HG03135 (cell line): Measurements from ENCODE around the gene ADGRB2.

Experiments used
- ATAC-seq: cut with Tn5 transposase; IDR thresholded peaks from one replicate; pipeline ENCODE4 v1.9.1; 2021; ENCODE audit warnings: mild to moderate bottlenecking, moderate library complexity; ENCODE audit not compliant: unreplicated experiment

Gene ADGRB2, protein sequence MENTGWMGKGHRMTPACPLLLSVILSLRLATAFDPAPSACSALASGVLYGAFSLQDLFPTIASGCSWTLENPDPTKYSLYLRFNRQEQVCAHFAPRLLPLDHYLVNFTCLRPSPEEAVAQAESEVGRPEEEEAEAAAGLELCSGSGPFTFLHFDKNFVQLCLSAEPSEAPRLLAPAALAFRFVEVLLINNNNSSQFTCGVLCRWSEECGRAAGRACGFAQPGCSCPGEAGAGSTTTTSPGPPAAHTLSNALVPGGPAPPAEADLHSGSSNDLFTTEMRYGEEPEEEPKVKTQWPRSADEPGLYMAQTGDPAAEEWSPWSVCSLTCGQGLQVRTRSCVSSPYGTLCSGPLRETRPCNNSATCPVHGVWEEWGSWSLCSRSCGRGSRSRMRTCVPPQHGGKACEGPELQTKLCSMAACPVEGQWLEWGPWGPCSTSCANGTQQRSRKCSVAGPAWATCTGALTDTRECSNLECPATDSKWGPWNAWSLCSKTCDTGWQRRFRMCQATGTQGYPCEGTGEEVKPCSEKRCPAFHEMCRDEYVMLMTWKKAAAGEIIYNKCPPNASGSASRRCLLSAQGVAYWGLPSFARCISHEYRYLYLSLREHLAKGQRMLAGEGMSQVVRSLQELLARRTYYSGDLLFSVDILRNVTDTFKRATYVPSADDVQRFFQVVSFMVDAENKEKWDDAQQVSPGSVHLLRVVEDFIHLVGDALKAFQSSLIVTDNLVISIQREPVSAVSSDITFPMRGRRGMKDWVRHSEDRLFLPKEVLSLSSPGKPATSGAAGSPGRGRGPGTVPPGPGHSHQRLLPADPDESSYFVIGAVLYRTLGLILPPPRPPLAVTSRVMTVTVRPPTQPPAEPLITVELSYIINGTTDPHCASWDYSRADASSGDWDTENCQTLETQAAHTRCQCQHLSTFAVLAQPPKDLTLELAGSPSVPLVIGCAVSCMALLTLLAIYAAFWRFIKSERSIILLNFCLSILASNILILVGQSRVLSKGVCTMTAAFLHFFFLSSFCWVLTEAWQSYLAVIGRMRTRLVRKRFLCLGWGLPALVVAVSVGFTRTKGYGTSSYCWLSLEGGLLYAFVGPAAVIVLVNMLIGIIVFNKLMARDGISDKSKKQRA (N-terminal part only)

DNA sequence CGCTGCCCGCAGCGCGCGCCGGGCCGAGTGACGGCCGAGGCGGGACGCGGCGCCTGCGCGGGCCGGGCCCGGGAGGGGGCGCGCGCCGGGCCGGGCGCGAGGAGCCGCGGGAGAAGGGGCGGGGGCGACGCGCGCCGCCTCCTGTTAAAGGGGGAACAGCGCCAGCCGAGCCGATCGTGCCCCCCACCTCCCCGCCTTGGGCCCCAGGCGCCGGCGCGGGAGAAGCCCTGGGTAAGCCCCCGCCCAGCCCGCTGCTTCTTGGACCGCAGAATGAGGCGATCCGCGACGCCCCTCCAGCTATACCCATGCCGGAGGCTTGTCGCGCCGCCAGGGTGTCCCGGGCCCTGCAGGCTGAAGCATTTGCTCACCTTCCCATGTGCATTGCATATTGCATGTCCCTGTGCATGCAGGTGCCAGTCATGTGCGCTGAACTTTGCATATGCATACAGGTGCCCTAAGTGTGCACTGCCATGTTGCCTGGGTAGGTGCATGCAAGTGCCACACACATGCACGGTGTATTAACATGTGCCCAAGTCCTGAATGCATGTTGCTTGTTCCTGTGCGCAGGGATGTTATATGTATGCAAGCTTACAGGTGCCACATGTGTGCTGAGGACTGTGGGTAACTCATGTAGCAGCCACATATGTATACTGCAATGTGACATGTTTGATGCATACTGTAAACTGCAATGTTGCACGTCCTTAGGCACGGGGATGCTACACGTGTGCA is at the start of gene ADGRB2:
Gene ADGRB2, minus strand, starts transcription at position 29 of the 729 bp plus-strand sequence. CDS start 7,119 bp downstream, outside the sequence.
- no peak for ATAC-seq

DNA sequence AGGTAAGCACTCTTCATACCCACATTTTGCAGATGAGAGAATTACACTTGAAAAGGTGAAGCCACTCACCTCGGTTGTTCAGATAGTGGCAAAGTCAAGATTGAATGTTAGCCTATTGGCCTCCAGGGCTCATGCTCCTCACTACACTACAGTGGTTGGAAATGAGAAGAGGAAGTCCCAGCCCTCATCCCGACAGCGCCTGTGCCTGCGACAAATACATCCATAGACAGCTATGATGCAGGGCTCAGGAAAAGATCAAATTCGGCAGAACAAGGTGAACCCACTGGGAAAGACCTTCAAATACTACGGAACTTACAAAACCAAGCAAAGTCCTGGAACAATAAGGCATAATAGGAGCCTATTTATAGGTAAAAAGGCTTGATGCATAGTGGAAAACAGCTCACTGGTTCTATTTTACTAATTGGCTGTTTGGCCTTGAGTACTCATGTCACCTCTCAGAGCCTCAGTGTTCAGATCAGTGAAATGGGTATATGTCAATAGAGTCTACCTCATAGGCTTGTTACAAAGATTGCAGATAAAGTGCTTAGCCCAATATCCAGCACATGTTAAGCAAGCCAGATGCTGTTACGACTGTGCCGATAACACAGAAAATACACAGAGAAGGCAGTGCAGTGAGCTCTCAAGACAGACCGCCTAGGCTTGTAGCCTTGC is 48.2 kb upstream of the ADGRB2 start:
- no peak for ATAC-seq

DNA sequence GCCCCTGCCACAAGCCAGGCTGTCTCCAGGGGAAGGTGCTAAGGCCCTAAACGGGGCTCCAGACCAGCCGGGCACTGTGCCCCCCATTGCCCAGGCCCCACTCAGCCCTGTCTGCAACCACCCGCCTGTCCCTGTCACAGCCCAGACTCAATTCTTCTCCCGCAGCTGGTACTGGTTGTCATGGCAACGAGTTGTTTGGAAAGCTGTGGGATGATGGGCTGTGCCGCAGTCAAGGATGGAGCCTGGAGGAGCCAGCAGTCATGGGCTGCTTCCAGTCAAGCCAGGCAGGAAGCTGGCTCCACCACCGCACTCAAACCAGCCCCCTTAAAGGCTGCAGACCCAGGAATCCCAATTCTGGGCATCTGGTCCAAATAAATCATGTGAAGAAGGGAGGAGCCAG is 47.5 kb upstream of the ADGRB2 start:
- ATAC-seq = no peak

DNA sequence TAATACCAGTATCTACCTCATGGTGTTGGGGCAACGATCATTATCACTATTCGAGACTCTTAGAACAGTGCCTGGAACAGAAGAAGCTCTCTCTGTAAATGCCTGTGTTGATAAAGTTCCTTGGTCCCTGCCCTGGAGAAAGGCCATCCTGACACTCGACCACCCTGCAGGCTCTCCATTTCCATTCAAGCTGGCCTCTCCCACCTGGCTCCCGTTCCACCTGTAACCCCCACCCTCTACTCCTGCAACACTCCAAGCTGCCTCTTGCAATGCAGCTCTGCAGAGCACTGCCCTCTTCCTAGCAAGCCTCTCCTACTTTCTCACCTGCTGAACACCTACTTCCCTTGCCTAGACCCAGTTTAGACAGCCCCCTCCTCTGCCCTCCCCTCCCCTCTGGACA is 45.6 kb upstream of the ADGRB2 start:
- no peak for ATAC-seq

DNA sequence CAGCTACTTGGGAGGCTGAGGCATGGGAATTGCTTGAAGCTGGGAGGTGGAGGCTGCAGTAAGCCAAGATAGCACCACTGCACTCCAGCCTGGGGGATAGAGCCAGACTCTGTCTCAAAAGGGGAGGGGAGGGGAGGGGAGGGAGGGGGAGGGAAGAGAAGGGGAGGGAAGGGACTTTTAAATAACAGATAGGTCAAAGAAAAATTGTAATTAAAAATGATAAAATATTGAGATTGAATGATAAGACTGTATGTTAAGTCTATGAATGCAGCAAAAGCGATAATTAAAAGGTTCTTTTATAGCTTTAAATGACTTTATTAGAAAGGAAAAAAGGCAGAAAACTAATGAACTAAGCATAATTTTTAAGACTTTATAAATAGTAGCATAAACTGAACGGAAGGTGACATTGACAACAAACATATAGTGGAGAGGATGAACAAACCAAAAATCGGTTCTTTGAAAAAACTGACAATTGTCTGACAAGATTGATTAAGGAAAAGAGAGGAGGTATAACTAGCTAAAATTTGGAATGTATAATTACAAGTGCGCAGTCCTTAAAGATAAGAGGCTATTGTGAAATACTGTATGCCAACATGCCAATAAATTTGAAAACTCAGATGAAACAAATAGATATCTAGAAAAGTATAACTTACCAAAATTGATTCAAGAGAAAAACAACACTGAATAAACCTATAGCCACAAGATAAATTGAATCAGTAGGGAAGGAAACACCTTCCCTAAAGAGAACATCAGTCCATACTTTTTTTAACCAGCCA is 43.3 kb upstream of the ADGRB2 start:
- ATAC-seq = no peak

DNA sequence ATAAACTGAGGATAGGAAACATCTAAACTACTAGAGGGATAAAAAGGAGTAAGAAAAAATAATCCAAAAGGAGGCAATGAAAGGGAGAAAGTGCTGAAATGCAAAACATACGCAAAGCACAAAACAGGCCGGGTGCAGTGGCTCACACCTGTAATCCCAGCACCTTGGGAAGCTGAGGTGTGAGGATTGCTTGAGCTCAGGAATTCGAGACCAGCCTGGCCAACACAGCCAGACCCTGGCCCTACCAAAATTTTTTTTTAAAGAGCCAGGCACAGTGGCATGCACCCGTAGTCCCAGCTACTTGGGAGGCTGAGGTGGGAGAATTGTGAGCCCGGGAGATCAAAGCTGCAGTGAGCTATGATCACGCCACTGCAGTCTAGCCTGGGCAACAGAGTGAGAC is 41.2 kb upstream of the ADGRB2 start:
- no peak for ATAC-seq

DNA sequence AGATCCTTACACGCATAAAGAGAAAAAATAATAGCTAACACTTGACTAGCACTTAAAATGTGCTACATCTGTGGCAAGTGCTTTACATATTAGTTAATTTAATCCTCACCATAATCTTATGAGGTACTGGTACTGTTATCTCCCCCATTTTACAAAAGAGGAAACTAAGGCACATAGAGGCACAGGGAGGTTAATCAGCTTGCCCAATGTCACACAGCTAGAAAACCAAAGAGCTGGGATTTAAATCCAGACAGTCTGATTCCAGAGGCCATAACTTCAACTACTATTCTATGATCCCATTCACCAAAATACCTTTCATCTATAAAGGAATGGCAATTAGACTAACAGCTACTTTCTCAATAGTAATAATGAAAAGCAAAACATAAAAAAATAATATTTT is 40.0 kb upstream of the ADGRB2 start:
- no peak for ATAC-seq

DNA sequence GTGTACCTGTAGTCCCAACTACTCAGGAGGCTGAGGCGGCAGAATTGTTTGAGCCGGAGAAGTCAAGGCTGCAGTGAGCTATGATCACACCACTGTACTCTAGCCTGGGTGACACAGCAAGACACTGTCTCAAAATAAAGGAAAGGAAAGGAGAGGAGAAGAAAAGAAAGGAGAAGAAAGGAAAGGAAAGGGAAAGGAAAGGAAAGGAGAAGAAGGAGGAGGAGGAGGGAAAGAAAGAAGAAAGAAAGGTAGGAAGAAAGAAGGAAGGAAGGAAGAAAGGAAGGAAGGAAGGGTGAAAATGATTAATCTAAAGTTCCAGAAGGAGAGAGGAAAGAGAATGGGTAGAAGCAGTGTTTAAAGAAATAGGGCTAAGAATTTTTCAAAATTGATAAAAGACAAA is 39.5 kb upstream of the ADGRB2 start:
- no peak for ATAC-seq

DNA sequence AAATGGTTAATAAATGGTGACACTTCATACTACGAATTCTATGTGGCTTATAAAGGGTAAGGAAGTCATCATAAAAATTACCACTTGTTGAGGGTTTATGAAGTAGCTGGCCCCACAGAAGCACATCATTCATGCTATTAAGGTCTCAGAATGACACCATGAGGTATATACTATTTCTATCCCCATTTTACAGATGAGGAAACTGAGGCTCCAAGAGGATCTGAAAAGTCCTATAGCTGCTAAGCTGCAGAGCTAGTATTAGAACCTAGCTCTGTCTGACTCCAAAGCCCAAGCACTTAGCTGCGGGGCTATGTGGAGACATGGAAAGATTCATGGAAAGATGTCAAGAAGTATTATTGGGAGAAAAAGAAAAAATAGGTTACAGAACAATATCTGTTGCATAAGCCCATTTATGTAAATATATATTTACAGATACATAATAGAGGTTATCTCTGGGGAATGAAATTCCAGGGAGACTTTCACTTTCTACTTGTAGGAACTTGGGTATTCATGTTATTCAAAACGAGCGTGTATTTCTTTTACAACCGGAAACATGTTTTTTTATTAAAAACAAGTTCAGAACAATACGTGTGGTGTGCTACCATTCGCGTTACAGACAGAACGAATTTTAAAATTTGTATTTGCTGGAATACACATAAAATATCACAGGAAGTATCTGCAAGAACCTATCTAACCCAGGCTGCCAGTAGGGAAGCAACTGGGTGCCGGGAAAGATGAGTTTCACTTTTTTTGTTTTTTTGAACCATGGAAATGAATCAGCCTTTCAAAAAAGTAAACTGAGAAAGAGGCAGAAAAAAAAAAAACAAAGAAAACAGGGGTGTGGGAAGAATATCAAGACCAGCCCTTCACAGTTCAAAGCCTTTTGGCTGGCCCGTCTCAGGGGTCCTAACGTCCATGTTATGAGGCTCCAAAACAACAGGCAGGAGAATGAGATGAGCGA is 38.3 kb upstream of the ADGRB2 start:
- ATAC-seq = no peak

DNA sequence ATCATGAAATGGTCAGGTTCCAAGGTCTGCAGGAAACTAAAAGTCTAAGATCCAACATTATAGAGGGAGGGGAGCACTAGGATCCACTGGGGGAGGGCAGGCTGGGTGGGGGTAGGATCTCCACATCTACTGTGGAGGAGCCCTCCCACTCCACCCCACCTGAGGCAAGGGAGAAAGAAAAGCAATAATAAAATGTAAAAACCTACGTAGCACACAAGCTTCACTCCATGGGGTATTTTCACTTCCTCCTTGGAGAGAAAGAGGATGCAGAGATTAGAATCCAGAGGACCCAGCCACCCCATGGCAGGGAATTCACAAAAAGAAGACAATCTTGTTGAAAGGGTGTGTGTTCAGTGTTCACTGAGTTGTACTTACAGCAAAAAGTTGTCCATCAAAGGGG is 37.3 kb upstream of the ADGRB2 start:
- ATAC-seq = no peak

DNA sequence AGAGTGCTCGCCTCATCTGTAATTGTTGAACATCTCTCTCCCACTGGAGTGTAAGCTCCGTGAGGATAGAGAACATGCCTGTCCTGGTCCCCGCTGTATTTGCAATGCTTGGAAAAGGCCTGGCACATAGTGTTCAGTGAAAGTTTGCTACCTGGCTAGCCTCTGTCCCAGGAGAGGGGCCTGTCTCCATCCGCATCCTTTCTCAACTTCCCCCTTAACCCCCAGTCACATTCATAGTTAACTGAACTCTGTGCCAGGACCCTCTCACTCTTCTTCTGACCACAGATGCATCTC is 36.5 kb upstream of the ADGRB2 start:
- ATAC-seq = no peak

DNA sequence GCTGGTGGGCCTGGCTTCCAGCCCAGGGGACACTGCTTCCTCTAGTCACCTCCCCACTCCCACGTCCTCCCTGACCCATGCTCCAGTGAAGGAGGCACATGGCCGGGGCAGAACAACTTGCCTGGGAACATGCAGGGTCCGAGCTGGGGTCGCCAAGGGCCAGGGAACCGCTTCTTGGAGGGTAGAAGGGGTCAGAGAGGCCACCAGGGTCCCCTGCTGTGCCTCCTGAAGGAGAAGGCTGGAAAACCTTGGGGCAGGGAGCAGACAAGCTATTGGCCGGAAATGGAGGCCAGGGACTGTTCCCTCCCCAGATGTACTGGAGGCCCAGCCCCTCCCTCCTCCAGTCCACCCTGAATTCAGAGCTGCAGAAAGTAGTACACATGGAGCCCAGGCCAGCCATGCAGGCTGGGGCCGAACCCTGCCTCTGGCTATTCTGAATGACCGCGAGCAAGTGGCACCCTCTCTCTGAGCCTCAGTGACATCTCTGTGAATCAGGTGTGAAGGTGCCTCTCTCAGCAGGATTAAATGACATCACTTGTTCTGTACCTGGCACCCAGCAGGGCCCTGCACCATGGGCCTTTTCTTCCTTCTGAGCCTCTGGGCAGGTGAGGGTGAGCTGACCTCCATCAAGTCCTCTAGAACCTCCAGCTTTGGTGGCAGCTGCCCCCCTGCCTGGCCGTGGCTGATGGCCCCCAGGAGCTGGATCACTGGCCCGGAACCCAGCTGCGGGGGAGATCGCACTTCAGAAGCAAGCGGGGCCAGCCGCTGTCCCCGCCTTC is 35.9 kb upstream of the ADGRB2 start:
- no peak for ATAC-seq

DNA sequence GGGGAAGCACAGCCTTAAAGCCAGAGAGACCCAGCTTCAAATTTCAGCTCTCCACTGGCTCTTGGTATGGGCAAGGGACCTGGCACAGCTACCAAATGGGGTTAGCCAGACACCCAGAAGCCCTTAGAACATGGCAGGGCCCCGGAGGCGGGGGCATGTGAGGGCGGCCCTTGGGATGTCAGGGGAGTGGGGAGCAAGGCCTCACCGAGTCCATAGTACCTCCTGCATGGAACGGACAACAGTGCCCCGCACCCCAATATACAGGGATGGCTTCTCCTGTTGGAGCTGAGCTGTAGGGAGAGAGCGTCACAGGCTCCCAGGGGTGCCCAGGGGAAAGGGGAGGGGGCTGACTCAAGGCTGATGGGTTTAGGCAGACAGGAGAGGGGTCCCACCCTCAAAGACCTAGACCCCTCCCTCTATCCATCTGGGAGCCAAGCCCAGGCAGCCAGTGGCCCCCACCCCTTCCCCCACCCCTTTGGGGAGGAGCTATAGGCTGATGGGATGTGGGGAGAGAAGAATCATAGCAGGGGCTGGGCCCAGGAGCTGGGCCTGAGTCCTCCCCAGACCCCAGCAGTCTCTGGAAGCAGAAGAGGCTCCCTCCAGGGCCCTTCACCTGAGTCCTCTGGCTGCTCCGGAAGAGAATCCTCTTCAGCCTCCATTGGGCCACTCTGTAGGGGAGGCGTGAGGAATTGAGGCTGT is 35.2 kb upstream of the ADGRB2 start:
- ATAC-seq = no peak

DNA sequence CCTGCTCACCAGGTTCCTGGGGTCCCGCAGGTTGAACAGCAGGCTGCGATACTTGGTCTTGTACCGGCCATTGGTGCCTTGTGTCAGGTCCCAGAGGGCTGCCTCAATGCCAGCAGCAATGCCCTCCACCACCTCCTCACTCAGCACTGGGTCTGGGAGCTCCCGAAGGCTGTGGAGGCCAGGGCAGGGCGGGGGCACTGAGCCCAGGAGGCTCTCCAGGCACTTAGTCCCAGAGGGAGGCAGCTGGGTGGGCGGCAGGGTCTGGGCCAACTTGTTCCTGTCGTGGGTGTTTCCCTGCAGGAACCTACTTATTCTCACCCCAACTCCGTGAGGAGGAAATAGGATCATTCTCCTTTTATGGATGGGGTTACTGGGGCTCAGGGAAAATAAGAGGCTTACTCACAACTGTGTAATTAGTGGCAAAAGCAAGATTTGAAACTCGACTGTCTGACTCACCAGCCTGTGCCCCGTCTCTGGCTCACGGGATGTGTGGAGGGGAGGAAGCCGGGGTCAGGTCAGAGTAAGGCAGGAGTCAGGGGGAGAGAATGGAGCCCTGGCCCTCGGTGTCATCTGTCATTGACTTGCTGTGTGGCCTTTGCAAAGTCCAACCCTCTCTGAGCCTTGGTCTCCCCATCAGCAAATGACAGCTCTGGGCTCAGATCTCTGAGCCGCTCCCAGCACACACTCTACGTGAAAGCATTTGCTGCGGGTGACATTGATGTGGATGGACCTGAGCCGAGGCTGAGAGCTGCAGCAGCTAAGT is 34.5 kb upstream of the ADGRB2 start:
- ATAC-seq = no peak

DNA sequence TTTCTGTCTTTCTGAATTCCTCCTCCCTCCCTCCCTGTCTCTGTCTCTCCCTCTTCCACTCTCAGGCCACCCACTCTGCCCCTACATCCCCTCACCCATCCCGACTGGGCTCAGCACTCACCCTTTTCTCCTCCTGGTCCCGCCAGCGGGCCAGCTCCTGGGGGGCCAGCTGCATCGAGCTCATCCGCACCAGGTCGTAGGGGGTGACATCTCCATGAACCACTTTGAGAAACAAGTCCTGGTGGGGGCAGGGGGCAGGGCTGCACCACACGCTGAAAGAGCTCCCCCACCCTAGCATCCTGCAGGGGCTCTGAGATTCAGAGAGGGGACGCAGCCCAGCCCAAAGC is 33.9 kb upstream of the ADGRB2 start:
- no peak for ATAC-seq

DNA sequence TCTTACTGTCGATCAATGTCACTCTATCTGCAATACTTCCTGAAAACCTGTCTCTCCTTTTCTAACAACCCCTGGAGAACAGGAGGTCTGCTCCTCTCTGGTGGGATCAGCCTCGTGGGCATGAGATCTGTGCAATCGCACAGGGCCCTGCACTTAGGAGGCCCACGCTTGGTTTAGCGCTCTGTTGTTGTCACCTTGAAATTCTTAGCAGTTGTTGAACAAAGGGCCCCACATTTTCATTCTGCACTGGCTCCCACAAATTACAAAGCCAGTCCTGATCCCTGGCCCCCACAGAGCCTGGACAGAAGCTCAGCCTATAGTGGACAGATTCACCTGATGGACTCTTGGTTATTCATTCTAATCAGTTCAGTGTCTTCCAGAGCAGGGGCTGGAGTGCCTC is 33.1 kb upstream of the ADGRB2 start:
- ATAC-seq = no peak

DNA sequence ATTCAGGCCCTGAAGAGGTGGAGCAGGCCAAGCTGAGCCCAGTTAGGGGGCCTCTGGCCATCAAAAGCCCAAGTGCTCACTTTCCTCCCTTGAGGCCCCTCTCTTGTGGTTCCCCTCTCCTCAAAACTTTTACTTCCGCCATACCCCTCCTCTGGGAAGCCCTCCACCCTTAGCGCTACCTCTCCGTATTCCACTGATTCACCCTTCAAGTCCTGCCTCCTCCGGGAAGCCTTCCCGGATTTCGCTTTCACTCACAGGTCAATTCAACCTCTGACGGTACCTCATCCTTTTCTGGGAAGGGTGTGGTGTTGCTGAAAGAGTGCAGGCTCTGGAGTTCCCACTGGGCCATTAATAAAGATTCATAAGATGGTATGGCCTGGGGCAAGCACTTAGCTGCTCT is 32.6 kb upstream of the ADGRB2 start:
- ATAC-seq = no peak
